ENCODE data around the gene PRMT7. TPM values are rescaled to one million over a fixed set of nuclear protein-coding genes. Genes with fewer than 3 reads are reported as not detected.

The PRMT7 gene
- total RNA-seq, 1 experiment from 2014 or later, result 47.5 TPM

DNA sequence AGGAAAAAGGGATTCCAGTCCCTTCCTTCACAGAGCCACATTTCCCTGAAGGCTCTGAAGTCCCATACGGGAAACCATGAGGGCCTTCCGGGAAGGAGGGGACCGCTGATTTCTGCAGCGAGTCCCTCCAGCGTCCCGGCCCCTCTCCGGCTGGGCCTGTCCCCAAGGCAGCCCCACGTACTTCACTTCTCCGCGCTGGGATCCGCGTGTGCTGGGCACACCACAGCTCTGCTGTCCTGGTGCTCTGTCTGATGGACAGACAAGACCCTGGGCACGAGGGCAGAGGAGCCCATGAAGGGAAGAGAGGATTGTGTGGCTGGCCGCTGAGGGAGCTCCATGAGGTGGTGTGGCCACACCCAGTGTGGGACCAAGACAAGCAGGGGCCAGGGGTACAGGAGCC is 57.1 kb downstream of the PRMT7 start:
- no peaks in the 10 kb centered on the region for H3K9me3 ChIP-seq (ENCODE audit: insufficient read depth, low read depth)
- no peak overlapping the region for H2AFZ ChIP-seq
- DNase-seq, result no peak
- H3K4me2 ChIP-seq, result no peak overlapping the region
- H3K4me1 ChIP-seq (replicated peaks; ENCODE audit: insufficient read depth), result no peaks in the 10 kb centered on the region
- ChIA-PET POLR2A (ENCODE audit: unreplicated experiment) (no interaction called here), CTCF (no interaction called here)
- H3K27me3 ChIP-seq (ENCODE audit: insufficient read depth, low read depth), result no peaks in the 10 kb centered on the region
- H3K36me3 ChIP-seq (ENCODE audit: low read depth), result no peaks in the 10 kb centered on the region
- TF ChIP-seq, protein P1, sequence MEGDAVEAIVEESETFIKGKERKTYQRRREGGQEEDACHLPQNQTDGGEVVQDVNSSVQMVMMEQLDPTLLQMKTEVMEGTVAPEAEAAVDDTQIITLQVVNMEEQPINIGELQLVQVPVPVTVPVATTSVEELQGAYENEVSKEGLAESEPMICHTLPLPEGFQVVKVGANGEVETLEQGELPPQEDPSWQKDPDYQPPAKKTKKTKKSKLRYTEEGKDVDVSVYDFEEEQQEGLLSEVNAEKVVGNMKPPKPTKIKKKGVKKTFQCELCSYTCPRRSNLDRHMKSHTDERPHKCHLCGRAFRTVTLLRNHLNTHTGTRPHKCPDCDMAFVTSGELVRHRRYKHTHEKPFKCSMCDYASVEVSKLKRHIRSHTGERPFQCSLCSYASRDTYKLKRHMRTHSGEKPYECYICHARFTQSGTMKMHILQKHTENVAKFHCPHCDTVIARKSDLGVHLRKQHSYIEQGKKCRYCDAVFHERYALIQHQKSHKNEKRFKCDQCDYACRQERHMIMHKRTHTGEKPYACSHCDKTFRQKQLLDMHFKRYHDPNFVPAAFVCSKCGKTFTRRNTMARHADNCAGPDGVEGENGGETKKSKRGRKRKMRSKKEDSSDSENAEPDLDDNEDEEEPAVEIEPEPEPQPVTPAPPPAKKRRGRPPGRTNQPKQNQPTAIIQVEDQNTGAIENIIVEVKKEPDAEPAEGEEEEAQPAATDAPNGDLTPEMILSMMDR (conservative IDR thresholded peaks at IDR 0.05), result no peak
- TF ChIP-seq EZH2 (IDR thresholded peaks at IDR 0.05; ENCODE audit: low read depth), result no peak
- no TSS peak for BruUV-seq (replicated peaks)
- intact Hi-C loops (cut with micrococcal nuclease; ENCODE audit: unreplicated experiment), result loop anchor here (1.0 kb wide), 1 partner anchor 142 kb away; no protein-coding TSS in a partner anchor
- H3F3A ChIP-seq (ENCODE audit: insufficient read depth, low read depth), result no peaks in the 10 kb centered on the region
- H3K9me2 ChIP-seq (ENCODE audit: insufficient read depth), result no peaks in the 10 kb centered on the region
- no peaks in the 10 kb centered on the region for H4K20me1 ChIP-seq (ENCODE audit: insufficient read depth)
- no peaks in the 10 kb centered on the region for H3K79me2 ChIP-seq (ENCODE audit: low read depth)
- no peak overlapping the region for H3K27ac ChIP-seq
- no peak overlapping the region for H3K4me3 ChIP-seq

DNA sequence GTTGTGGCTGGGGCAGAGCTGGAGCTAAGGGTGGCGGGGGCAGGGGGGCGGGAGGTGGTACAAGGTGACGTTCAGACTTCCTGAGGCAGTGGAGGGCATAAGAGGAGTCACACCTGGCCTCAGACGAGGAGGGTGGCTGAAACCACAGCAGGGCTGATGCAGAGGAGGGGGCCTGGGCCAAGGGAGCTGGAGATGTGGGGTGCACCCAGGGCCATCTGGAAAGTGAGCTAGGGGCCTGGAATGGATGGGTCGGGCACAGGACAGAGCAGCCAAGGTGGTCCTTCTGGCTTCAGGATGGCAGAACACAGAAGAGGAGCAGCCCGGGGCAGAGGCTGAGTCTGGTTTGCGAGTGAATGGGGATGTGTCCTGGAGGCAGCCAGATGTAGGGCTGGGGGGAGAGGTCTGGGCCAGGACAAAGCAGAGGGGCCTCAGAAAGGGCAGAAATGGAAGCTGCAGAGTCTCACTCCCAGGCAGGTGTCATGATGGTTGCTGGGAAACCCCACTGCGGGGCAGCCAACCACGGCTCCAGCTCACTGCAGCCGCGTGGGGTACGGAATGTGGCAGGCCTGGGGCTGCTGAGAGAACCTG is 57.6 kb downstream of the PRMT7 start:
- TF ChIP-seq, protein P1 (conservative IDR thresholded peaks at IDR 0.05), result no peak
- TF ChIP-seq EZH2 (IDR thresholded peaks at IDR 0.05; ENCODE audit: low read depth), result no peak

GRCh38 chr16:68369168-68369567 is 58.3 kb downstream of the PRMT7 start:
- BruUV-seq (replicated peaks), result no TSS peak
- H3K36me3 ChIP-seq (ENCODE audit: low read depth), result no peaks in the 10 kb centered on the region
- ChIA-PET POLR2A (ENCODE audit: unreplicated experiment) (no interaction called here), CTCF (interaction anchor here (0.6 to 0.7 kb wide), 2 partner anchors 57 to 1952 kb away, joined by 6 to 11 read pairs; no protein-coding TSS in a partner anchor)
- H3K79me2 ChIP-seq (ENCODE audit: low read depth), result no peaks in the 10 kb centered on the region
- no peaks in the 10 kb centered on the region for H3K9me2 ChIP-seq (ENCODE audit: insufficient read depth)
- H4K20me1 ChIP-seq (ENCODE audit: insufficient read depth), result no peaks in the 10 kb centered on the region
- intact Hi-C loops (cut with micrococcal nuclease; ENCODE audit: unreplicated experiment), result no loop called here
- no peak overlapping the region for H3K4me3 ChIP-seq
- no peaks in the 10 kb centered on the region for H3K27me3 ChIP-seq (ENCODE audit: insufficient read depth, low read depth)
- H3K27ac ChIP-seq, result no peak overlapping the region
- TF ChIP-seq, protein P1 (conservative IDR thresholded peaks at IDR 0.05), result no peak
- H3K9me3 ChIP-seq (ENCODE audit: insufficient read depth, low read depth), result no peaks in the 10 kb centered on the region
- DNase-seq, result no peak
- no peaks in the 10 kb centered on the region for H3F3A ChIP-seq (ENCODE audit: insufficient read depth, low read depth)
- no peaks in the 10 kb centered on the region for H3K4me1 ChIP-seq (replicated peaks; ENCODE audit: insufficient read depth)
- no peak overlapping the region for H3K4me2 ChIP-seq
- H2AFZ ChIP-seq, result no peak overlapping the region

More for the DNA sequence above, 57.6 kb downstream of the PRMT7 start:
- no TSS peak for BruUV-seq (replicated peaks)
- Histone ChIP-seq H3F3A (ENCODE audit: insufficient read depth, low read depth) (no peaks in the 10 kb centered on the region), H3K4me3 (no peak overlapping the region), H3K36me3 (ENCODE audit: low read depth) (no peaks in the 10 kb centered on the region), H4K20me1 (ENCODE audit: insufficient read depth) (no peaks in the 10 kb centered on the region), H3K27ac (no peak overlapping the region), H3K9me3 (ENCODE audit: insufficient read depth, low read depth) (no peaks in the 10 kb centered on the region), H2AFZ (no peak overlapping the region), H3K27me3 (ENCODE audit: insufficient read depth, low read depth) (no peaks in the 10 kb centered on the region), H3K9me2 (ENCODE audit: insufficient read depth) (no peaks in the 10 kb centered on the region), H3K79me2 (ENCODE audit: low read depth) (no peaks in the 10 kb centered on the region), H3K4me1 (replicated peaks; ENCODE audit: insufficient read depth) (no peaks in the 10 kb centered on the region), H3K4me2 (no peak overlapping the region)
- DNase-seq, result no peak
- ChIA-PET CTCF (no interaction called here), POLR2A (ENCODE audit: unreplicated experiment) (interaction anchor here (0.6 kb wide), 1 partner anchor 401 kb away, joined by 3 read pairs; no protein-coding TSS in a partner anchor)
- intact Hi-C loops (cut with micrococcal nuclease; ENCODE audit: unreplicated experiment), result no loop called here
